Activated B cell treated with CpG ODN at 0.5 μM for 24 hours (primary cell): ENCODE measurements around the gene BTD. TPM values are rescaled to one million over a fixed set of nuclear protein-coding genes. Genes with fewer than 3 reads are reported as not detected.
"Not testable (repeated sequence)": the region's sequence is repeated elsewhere in the genome, so short reads cannot be mapped to it uniquely, and the experiment has no call there.

Experiments
- ATAC-seq: fragments of 200-7000 bp; cut with Tn5 transposase; one replicate; pipeline ENCODE4 v1.10.0; 2021; ENCODE audit warnings: low read depth, mild to moderate bottlenecking, moderate library complexity
- CTCF ChIA-PET: fragments of 350-600 bp; sonication (Branson Sonifier 250); formaldehyde crosslinking; loops from one replicate; lab custom pipeline; 2021; ENCODE audit warnings: antibody characterized with exemption; lab: Charles Lee
- POLR2A ChIA-PET: fragments of 350-600 bp; sonication (Branson Sonifier 250); formaldehyde crosslinking; loops from one replicate; lab custom pipeline; 2021; ENCODE audit warnings: antibody characterized with exemption; lab: Charles Lee
- DNase-seq: peaks from one replicate; pipeline ENCODE4 v3.0.0; 2022
- H3K27ac Mint-ChIP-seq: one replicate; pipeline ENCODE4 v1.8.0; 2020; ENCODE audit warnings: mixed read lengths
- H3K27me3 Mint-ChIP-seq: one replicate; pipeline ENCODE4 v1.8.0; 2021; ENCODE audit warnings: mixed read lengths
- H3K36me3 Mint-ChIP-seq: one replicate; pipeline ENCODE4 v1.8.0; 2021; ENCODE audit warnings: low read depth, mixed read lengths
- H3K4me1 Mint-ChIP-seq: one replicate; pipeline ENCODE4 v1.8.0; 2021; ENCODE audit warnings: mixed read lengths
- H3K4me3 Mint-ChIP-seq: one replicate; pipeline ENCODE4 v1.8.0; 2020; ENCODE audit warnings: mild to moderate bottlenecking, mixed read lengths
- H3K9me3 Mint-ChIP-seq: one replicate; pipeline ENCODE4 v1.8.0; 2020; ENCODE audit warnings: mixed read lengths
- CTCF ChIP-seq: fragments of 200-600 bp; IDR thresholded peaks from one replicate; pipeline ENCODE4 v1.8.0; 2022; ENCODE audit warnings: antibody characterized with exemption, mild to moderate bottlenecking
- intact Hi-C: fragments of 100-400 bp; cut with micrococcal nuclease; formaldehyde crosslinking; loops from one replicate; pipeline ENCODE4 v1.15.1; 2024
- total RNA-seq: library from RNA; stranded (reverse); gene quantifications from 2 replicates; pipeline ENCODE4 v1.2.3, GENCODE V29; 2022

Gene BTD
- total RNA-seq, 1 donor from 2014 or later = 9.1 TPM

GRCh38 chr3:15611018-15611417 lies 9.5 kb downstream of the BTD start:
- Mint-ChIP-seq H3K4me1 (no peaks in the 10 kb centered on the region), H3K27ac (no peak overlapping the region), H3K9me3 (no peaks in the 10 kb centered on the region), H3K4me3 (no peak overlapping the region), H3K36me3 (peaks cover 11% of the 10 kb centered on the region), H3K27me3 (no peaks in the 10 kb centered on the region)
- CTCF ChIA-PET = no interaction called here
- POLR2A ChIA-PET = no interaction called here
- ATAC-seq (no peak), DNase-seq (no peak)
- TF ChIP-seq CTCF = no peak
- intact Hi-C loops = no loop called here

- CTCF ChIA-PET = interaction anchor here (1.0 kb wide), 1 partner anchor 196 kb away, joined by 3 read pairs; no protein-coding TSS in a partner anchor
- Mint-ChIP-seq H3K9me3 (no peaks in the 10 kb centered on the region), H3K27ac (no peak overlapping the region), H3K36me3 (peaks cover 5% of the 10 kb centered on the region), H3K4me1 (no peaks in the 10 kb centered on the region), H3K27me3 (no peaks in the 10 kb centered on the region), H3K4me3 (no peak overlapping the region)
- DNase-seq = no peak
- intact Hi-C loops = no loop called here
- POLR2A ChIA-PET = interaction anchor here (0.6 to 0.7 kb wide), 2 partner anchors 10 to 200 kb away, joined by 3 read pairs; no protein-coding TSS in a partner anchor
- no peak for ATAC-seq
- no peak for TF ChIP-seq CTCF
Observed at GRCh38 chr3:15612001-15612400, 10.5 kb downstream of the BTD start.

GRCh38 chr3:15614958-15615357 lies 13.4 kb downstream of the BTD start:
- DNase-seq (no peak), ATAC-seq (no peak)
- no peaks in the 10 kb centered on the region for H3K4me1 Mint-ChIP-seq
- H3K9me3 Mint-ChIP-seq = peaks cover 10% of the 10 kb centered on the region
- POLR2A ChIA-PET = no interaction called here
- CTCF ChIA-PET = no interaction called here
- no peaks in the 10 kb centered on the region for H3K27me3 Mint-ChIP-seq
- H3K27ac Mint-ChIP-seq = no peak overlapping the region
- intact Hi-C loops = no loop called here
- no peak overlapping the region for H3K4me3 Mint-ChIP-seq
- TF ChIP-seq CTCF = no peak
- H3K36me3 Mint-ChIP-seq = peaks cover 13% of the 10 kb centered on the region

- Mint-ChIP-seq H3K27me3 (no peaks in the 10 kb centered on the region), H3K36me3 (peaks cover 22% of the 10 kb centered on the region), H3K9me3 (peaks cover 18% of the 10 kb centered on the region), H3K27ac (no peak overlapping the region), H3K4me1 (no peaks in the 10 kb centered on the region), H3K4me3 (no peak overlapping the region)
- no peak for TF ChIP-seq CTCF
- ChIA-PET POLR2A (no interaction called here), CTCF (no interaction called here)
- no peak for DNase-seq
- intact Hi-C loops = no loop called here
- no peak for ATAC-seq
Observed at GRCh38 chr3:15616053-15616452, 14.5 kb downstream of the BTD start.

- peaks cover 50% of the 10 kb centered on the region for H3K36me3 Mint-ChIP-seq
- H3K4me1 Mint-ChIP-seq, H3K27me3 Mint-ChIP-seq, POLR2A ChIA-PET, ATAC-seq, H3K4me3 Mint-ChIP-seq, DNase-seq, CTCF ChIA-PET, H3K27ac Mint-ChIP-seq, intact Hi-C loops: not testable (repeated sequence)
- H3K9me3 Mint-ChIP-seq = peaks cover 39% of the 10 kb centered on the region
Observed at GRCh38 chr3:15619659-15620464, 18.3 kb downstream of the BTD start.
